Measurements from ENCODE around the gene ALDH4A1.
A peak's percentile ranks its signal among the peaks of the same experiment; 100 is the strongest.

ALDH4A1 gene

DNA sequence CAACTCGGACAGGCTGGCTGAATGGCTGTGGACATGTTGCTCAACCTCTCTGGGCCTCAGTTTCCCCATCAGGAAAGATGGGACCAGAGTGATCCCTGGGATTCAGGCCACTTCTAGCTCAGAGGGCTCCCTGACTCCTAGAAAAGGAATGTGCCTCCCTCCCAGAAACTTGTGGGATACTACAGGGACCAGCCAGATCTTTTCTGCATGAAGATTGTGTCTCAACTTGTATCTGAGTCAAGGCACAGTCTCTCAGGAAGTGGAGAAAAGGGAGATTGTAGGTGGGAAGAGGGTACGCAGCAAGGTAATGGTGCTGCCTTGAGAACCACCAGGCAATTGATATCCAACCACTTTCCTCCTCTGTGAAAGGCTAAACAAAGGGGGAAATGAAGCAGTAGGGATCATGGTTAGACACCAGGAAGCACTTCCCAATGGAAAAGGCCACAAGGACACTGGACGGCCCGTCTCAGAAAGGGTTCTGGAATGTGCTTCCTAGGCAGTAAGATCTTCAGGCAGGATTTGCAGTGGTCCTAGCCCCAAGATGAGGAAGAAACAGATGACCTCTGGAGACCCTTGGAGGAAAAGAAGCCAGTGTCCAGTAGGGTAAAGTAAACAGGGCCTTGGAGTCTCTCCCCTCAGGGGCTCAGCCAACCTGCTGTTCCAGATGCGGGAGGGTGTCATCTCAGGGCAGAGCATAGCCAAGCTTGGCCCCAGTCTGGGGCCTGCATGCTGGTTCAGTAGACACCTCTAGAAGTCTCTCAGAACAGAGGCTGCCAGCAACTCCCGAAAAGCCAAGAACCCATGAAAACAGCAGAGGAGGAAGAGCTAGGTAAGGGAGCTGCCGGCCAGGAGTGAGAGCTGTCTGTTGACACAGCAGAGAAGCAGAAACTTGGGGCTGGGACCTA is 37.3 kb upstream of the ALDH4A1 start:
- no peak for DNase-seq (ENCODE audit: low read depth in 2 of 2)

DNA sequence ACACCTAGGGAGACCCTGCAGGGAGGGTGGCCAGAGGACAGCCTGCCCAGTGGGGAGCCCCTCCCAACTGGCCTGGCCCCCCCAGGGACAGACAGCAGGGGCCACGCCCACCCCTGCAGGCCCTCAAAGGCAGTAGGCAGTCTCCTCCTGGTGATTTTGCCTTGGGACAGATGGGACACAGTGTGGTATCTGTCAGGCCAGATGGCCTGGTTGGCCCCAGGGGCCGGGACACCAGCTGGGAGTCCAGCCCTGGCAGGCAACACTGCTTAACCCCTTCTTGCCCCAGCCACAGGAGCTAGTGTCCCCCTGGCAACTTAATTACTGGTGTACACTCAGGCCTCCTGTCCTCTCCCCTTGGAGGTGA is 36.3 kb upstream of the ALDH4A1 start:
- DNase-seq (ENCODE audit: low read depth in 2 of 2) = no peak

DNA sequence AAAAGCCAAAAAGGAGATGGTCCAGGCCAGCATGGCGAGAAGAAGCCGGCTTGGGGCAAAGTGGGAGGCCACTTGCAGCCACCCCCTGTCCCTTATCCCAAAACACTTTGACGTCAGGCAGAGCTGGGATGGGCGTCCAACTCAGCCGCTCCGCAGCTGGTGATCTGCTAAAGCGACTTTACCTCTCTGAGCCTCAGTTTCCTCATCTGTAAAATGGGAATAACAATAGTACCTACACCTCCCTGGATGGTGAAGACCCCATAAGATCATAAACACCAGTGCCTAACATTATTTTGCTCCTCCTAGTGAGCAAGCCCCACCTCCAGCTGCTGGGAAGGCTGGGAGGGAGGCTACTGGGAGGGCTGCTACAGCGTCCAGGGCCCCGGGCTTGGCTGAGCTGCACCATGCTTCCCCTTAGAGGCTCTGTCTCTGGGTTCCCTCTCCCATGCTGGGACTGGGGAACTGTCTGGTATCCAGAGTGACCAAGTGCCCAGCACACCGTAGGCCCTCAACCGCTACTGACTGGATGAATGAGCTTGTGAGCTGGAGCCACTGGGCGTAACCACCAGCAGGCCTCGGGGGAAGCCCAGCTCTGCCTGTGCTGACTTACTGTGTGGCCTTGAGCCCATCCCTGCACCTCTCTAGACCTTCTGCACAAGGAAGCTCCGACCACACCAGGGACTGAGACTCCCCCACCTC is 35.8 kb upstream of the ALDH4A1 start:
- DNase-seq (ENCODE audit: low read depth in 2 of 2) = no peak

DNA sequence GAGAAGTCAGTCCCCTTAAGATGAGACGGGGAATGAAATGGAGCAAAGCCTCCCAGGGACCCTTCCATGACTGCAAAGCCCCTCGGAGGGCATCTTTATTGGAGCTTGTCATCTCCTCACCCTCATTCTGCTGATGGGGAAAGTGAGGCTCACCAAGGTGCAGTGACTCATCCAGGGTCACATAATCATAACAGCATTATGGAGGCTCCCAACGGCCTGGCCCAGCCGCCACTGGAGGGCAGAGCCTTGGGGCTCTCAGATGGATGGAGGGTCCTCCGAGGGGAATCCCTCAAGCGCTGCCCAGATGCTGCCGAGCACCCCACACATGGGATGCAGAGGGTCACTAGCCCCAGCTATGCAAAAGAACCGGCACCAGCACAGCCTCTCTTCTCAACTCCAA is 35.2 kb upstream of the ALDH4A1 start:
- no peak for DNase-seq (ENCODE audit: low read depth in 2 of 2)

DNA sequence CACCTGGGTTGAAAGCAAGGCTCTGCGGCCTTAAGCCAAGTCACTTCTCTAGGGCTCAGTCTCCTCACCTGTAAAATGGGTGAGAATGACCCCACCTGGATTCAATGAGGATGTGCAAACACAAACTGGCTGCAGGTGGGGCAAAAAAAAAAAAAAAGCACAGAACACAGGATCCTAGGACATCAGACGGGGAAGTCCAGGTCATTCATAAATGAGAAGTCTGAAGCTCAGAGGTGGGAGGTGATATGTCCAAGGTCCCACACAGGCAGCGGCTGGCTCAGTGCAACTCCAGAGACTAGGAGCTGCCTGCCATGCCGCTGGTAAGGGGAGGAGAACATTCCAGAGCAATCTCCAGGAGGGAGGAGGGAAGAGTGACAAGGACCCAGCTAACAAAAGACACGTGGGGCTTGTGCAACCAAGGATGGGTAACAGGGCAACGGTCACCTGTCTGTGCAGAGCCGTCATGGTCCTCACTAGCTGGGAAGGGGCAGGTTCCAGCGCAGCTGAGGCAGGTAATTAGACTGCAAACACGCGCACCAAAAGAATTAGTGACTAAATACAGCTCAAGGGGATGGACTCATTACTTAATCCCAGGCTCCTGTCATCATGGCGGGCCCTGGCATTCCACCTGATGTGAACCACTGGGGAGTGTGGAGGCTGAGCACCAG is 34.6 kb upstream of the ALDH4A1 start:
- no peak for DNase-seq (ENCODE audit: low read depth in 2 of 2)

DNA sequence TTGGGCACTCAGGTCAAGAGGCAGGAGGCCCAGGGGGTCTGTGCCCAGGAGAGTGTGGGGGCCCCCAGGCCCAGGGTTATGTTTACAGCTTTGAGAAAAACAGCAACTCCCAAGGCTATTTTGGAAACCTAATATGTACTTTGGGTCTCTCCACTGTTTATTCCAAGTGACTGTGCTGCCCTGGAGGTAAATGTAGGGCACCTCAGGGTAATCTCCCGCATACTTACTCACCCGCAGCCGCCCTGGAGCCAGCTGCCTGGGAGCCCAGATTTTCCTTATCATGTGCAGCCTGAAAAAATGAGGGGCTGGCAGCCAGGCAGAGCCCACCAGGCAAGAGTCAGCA is 34.1 kb upstream of the ALDH4A1 start:
- DNase-seq (ENCODE audit: low read depth in 2 of 2) = no peak

DNA sequence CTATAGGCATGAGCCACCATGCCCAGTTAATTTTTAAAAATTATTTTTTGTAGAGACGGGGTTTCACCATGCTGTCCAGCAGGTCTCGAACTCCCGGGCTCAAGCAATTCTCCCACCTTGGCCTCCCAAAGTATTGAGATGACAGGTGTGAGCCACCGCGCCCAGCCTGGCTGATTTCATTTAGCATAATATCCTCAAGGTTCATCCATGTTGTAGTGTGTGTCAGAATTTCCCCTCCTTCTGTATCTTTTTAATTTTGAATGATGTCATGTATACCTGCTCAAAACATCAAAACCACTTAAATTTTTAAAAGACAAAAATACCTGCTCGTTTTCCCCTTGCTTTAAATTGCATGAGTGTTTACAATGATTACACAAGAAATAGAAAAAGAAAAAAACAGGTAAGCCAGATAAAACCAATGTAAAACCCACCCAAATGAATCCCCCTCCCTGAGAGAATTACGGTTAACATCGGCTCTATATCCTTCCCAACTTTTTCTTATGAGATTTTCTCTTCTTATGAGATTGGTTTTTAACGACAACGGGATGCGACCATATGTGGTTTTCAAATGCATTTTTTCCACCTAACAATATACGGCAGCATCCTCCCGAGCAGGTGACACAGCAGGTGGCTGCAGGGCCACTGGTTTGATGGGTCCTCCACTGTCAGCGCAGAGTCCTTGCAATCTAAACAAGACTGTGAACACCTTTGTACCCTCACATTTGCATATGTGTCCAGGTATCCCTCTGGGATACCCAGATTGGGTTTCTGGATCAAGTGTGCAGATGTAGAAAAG is 32.0 kb upstream of the ALDH4A1 start:
- DNase-seq (ENCODE audit: low read depth in 2 of 2) = no peak

DNA sequence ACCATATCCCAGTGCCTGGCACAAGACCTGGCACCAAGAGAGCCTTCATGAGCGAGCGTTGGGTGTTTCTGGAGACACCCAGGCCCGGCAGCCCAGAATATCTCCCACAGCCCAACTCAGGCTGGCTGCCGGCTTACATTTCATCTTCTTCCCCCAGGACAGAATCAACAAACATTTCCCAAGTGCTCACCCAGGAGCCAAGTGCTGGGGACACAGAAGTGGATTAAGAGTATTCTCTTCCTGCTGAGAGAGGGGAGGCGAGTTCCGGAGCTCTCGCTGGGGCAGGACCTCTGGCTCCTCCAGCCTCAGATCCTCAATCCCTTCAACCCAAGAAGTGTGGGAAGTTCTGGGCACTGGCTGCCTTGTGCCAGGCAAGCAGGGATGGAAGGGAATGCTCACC is 30.5 kb upstream of the ALDH4A1 start:
- no peak for DNase-seq (ENCODE audit: low read depth in 2 of 2)

DNA sequence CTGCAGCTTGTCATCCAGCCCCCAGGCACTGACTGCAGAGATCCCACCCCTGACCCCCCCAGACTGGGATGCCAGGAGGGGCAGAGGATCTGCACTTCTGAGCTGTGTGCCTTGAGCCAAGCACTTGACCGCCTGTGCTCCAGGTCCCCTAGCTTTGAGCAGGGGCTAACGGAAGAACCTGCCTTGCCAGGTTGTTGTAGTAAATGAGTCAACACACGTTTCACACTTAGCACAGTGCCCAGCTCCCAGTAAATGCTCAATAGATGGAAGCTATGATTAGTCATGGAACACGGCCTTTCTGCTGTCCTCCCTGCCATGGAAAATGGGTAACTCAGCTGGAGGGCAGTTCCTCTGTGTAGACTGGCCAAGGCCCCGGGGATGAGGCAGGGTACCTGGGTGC is 30.0 kb upstream of the ALDH4A1 start:
- DNase-seq (ENCODE audit: low read depth in 2 of 2) = no peak

DNA sequence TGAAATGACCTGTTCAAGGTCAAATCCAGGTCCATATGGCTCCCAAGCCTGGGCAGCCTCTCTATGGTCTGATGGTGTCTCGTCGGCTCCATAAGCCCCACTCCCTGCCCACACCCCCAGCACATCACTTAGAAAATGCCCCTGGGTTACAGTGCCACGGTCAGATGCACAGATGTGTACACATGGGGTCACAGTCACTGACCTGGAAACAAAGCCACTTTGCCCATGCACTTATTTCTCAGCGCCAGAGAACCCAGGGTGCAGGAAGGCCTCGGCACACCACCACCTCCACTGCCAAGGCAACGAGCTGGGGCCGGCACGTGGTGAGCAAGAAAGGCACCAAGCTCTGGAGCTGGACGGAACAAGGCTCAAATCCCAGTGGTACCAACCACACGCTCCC is 29.4 kb upstream of the ALDH4A1 start:
- no peak for DNase-seq (ENCODE audit: low read depth in 2 of 2)

DNA sequence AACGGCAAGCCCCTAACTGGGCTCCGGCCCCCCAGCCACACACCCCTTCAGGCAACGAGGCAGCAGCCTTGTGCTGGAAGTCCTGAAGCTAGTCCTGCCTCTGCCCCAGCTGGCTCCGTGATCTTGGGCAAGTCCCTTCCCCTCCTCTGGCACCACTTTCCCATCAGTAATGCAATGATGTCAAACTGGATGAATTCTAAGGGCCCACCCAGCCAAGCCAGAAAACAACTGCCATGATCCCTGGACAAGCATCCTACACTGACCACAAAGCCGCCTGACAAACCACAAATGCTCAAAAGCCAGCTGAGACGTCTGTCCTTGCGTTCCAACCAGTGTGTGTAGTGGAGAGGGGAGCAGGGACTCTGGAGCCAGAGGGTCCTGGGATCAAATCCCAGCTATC is 27.3 kb upstream of the ALDH4A1 start:
- DNase-seq (ENCODE audit: low read depth in 2 of 2) = no peak

DNA sequence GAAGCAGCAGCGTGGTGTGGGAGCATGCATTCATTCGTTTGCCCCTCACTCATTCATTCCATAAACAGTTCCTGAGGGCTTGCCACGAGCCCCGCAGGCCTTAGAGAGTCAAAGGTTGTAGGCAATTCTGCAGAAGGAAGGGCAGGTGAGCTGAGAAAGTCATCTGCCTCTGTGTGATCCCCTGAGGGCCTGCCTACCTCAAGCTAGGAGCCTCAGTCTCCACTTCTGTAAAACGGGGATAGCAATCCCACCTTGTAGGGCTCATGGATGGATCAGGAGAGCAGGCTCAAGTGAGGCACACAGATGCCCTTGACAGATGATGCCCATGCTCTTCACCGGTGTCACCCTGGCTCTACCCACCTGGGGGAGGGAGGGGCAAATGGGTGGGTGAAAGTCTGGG is 26.6 kb upstream of the ALDH4A1 start:
- no peak for DNase-seq (ENCODE audit: low read depth in 2 of 2)

DNA sequence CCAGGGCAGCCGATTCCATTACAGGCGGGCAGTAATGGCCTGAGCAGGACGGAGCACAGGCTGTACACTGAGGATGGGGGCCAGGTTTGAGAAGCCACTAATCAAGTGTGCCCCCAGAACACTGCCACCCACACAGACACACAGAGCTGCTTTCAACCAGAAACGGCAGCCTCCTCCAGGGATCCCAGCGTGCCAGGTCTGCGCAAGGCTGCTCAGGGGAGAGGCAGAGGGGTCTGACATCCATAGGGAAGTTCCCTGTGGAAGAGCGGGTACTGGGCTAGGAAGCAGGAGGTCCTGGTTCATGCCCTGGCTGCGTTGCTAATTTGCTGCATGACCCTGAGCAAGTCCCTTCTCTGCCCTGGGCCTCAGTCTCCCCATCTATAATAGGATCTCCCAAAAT is 26.1 kb upstream of the ALDH4A1 start:
- no peak for DNase-seq (ENCODE audit: low read depth in 2 of 2)

DNA sequence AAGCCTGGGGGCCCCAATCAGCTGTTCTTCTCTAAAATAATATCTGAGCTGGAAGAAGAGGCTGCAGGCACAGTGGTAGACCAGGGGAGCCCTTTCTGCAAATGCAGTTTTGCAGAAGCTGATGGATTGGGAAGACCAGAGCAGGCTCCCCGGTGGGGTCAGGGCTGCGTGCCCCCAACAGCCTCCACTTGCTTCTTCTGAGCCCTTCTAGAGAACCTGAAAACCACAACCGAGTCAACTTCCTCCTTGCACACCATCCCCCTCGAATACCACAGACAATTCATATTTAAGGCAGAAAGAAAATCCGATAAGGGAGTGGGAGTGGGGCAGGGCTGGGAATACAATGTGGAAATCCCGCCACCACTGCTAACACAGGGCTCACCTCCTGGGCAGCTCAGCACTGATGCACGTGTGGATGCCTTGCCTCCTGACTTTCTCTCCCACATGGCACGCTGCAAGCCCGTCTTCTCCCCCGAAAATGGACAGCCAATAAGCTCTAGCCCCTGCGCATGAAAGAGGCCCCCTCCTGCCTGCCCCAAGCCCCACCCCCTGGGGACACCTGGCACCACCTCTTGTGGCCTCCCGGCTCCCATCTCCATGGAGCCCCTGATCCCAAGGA is 25.4 kb upstream of the ALDH4A1 start:
- peak in 1 of 2 donors; percentile 25 for DNase-seq (ENCODE audit: low read depth in 2 of 2)

DNA sequence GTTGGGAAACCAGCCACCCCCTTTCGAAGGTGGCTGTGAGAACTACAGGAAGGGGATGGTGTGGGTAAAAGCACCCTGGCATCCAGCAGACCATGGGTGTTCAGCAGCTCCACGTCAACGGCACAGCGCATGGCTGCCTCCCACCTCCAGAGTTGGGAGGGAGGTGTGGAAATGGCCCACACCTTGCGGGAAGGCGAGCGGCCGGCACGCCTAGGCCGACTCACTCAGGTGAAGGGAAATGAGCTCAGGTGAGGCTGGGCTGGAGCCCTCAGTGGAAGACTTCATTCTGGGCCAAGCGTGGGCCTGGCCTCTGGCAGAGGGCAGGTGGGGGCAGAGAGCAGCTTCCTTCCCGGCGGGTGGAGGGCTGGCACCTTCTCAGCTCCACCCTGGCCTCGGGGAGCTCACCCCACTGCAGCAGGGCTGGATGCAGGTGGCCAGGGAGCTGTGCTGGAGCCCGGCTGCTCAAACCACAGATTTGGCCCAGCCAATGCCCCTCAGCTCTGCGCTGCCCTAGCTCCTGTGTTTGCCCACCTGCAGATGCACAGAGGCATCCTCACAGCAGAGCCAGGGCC is 24.8 kb upstream of the ALDH4A1 start:
- DNase-seq (ENCODE audit: low read depth in 2 of 2) = peak in 1 of 2 donors; percentile 33

DNA sequence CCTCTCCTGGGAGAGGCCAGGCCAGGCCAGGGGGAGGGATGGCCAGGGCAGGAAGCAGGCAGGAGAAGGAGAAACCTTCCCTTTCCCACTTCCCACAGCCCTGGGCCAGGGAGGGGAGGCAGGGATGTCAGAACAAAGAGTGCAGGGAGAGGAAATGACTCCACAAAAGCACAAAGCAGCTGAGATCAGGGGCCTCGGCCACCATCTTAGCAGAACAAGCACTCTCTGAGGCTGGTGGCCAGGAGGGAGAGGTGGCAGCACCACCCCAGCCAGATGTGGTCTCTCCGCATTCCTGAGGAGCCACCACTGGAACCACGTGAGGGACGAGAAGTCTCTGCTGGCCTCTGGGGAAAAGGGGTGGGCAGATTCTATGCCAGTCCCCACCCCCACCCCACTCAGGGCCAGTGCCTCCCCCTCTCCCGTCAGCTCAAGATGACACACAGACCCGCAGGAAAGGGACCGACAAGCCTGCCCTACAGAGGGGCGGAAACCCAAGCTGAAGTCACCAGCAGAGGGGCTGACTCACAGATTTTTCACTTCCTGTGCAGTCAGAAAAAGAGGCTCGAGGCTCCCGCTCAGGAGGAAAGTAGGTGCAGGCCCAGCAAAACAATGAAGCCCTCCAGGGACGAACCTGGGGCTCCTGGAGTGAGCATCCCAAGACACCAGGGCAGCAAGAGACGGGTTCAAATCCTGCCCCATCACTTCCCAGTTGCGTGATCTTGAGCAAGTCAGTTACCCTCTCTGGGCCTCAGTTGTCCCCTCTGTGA is 24.1 kb upstream of the ALDH4A1 start:
- DNase-seq (ENCODE audit: low read depth in 2 of 2) = peak; percentile 84

DNA sequence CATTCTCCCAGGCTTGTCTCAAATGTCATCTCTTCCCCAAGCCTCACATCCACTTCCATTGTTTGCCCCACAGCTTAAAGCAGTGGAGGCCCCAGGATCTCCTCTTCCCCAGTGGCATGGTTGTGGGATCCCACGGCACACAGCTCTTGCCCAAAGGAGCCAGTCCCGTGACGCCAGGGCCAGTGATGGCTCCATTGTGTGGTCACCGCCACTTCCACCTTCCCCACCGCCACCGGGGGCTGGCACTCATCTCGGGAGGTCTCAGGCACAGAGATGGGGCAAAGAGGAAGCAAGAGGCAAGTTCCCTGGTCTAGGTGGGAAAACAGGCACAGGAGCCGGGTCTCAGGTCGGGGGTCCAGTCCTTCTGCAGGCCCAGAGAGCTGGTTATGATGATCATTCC is 22.9 kb upstream of the ALDH4A1 start:
- no peak for DNase-seq (ENCODE audit: low read depth in 2 of 2)

DNA sequence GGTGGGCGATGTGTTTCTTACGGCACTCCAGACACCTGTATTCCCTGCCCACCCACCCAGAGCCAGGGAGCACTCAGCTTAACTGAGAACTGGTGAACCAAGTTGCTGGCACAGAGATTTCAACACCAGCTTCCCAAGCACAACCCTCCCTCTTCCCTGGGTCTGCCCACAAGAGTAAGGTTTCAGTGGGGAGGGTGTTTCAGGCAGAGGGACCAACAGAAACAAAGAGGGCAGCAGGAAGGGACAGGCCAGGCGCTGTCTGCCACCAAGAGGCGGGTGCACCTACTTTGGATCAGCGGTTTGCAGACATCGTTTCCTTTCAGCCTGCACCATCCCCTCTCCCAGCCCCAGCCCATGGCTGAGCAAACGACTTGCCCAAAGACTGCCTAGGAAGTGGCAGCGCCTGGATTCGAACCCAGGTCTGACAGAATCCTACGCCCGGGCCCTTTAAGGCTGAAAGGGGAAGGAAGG is 21.9 kb upstream of the ALDH4A1 start:
- DNase-seq (ENCODE audit: low read depth in 2 of 2) = no peak

DNA sequence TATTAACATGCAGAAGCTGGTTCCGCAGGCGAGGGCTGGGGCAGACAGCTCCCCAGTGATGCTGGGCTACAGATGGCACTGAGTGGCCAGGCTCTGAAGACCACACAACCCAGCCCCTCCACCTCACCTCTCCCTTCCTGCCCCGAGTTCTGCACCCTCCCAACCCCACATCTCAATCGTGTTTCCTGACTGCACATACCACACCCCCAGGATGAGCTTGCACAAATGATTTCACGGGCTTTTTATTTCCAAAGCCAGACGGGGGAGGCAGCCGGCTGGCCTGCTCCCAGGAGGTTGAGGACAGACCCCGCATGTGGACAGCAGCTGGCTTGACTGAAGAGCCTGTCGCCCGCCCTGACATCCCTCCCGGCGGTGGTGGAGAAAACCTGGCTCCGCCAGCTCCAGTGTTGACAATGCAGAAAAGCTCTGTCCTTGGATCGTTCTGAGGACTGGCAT is 21.4 kb upstream of the ALDH4A1 start:
- no peak for DNase-seq (ENCODE audit: low read depth in 2 of 2)

All from stimulated activated CD8-positive, alpha-beta memory T cell treated with anti-CD3 and anti-CD28 coated beads, Interleukin-15, amount 100 ng/mL, for 48 hours (primary cell).